ENCODE measurements around the gene TSTD2. TPM values are rescaled to one million over a fixed set of nuclear protein-coding genes. Genes with fewer than 3 reads are reported as not detected.

TSTD2 gene
- total RNA-seq, 1 donor, result 15.1 TPM

DNA sequence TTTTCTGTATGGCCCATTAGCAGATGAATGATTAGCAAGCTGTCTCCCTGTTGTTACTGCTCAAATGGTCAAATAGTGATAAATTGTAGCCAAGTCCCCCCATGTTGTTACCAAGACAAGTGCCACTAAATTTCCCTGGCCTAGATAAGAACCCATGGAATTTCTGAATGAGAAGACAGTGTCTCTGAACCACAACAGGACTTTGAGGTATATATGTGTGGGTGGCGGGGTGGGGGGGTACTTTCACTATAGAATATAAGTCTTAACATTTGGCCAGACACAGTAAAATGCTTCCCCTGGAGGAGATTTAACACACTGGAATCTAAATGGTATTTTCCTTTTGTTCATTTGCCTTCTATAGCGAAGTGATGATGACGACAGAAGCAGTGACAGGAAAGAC lies 35.3 kb upstream of the TSTD2 start:
- no peak overlapping the region for H3K4me3 ChIP-seq (ENCODE audit: low read depth, low read length)
- no peak for DNase-seq (ENCODE audit: low read depth)
- TF ChIP-seq CTCF (IDR thresholded peaks at IDR 0.05; ENCODE audit: insufficient read depth, low read depth, low read length), result no peak

DNA sequence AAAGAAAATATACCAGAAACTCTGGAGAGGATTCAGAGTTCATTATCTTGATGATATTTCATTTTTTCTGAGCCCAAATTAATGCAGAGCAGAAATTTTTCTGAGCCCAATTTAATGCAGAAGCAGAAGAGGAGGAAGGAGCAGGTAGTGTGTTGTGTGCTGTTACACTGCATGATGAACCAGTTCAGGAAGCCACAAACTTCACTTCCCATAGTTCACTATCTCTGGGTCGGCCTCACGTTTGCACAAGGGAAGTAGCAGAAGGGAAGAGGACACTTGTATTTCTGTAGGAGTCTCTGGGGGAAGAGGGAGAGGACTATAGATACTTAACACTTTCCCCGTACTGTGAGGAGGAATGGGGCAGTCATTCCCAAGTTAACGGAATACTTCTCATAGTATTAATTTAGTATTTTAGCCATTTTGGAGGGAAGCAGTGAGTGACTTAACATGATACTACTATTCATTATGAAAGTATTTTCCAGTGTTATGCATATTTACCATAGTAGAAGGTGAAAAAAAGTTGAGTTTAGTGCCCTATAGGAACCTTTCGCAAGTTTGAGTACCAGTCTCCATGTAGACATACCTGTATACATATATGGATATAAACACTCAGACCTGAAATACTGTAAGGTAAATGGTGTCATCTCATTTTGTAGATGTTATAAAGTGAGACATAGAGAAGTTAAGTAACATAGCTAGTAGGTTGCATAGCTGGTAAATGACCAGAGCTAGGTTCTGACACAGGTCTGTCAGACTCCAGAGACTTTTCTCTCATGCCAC lies 33.9 kb upstream of the TSTD2 start:
- no peak for DNase-seq (ENCODE audit: low read depth)
- H3K4me3 ChIP-seq (ENCODE audit: low read depth, low read length), result no peak overlapping the region
- TF ChIP-seq CTCF (IDR thresholded peaks at IDR 0.05; ENCODE audit: insufficient read depth, low read depth, low read length), result no peak

DNA sequence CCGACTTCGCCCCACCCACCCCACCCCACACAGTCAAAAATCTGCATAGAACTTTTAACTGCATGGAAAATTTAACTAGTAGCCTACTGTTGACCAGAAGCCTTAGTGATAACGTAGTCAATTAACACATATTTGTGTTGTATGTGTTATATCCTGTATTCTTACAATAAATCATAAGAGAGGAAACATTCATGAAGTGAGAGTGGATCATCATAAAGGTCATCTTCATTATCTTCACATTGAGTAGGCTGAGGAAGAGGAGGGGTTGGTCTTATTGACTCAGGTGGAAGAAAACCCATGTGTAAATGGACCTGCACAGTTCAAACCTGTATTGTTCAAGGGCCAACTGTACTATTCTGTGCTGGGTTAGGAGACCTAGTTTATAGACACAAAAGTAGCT lies 32.6 kb upstream of the TSTD2 start:
- no peak for DNase-seq (ENCODE audit: low read depth)
- H3K4me3 ChIP-seq (ENCODE audit: low read depth, low read length), result no peak overlapping the region
- TF ChIP-seq CTCF (IDR thresholded peaks at IDR 0.05; ENCODE audit: insufficient read depth, low read depth, low read length), result no peak

GRCh38 chr9:97660847-97661246 lies 27.7 kb upstream of the TSTD2 start:
- no peak for TF ChIP-seq CTCF (IDR thresholded peaks at IDR 0.05; ENCODE audit: insufficient read depth, low read depth, low read length)
- no peak overlapping the region for H3K4me3 ChIP-seq (ENCODE audit: low read depth, low read length)
- DNase-seq (ENCODE audit: low read depth), result peak; percentile 65

DNA sequence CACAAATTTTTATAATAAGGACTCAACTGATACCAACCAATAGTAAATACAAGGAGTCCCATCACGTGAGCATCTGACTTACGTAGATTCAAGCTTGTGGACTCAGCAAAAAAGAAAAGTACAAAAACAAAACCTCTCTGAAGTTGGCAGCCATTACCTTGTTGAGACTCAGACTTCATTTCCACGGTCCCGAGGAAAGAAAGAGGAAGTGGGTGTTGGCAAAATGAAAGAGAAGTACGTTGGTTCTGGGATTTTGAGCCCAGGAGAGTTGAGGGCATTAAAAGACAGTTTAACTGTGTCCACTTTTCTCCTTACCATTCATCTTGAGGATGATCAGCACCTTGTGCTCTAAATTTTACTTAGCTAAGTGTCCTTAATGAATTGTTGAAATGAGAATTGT lies 27.2 kb upstream of the TSTD2 start:
- no peak for DNase-seq (ENCODE audit: low read depth)
- H3K4me3 ChIP-seq (ENCODE audit: low read depth, low read length), result no peak overlapping the region
- no peak for TF ChIP-seq CTCF (IDR thresholded peaks at IDR 0.05; ENCODE audit: insufficient read depth, low read depth, low read length)

DNA sequence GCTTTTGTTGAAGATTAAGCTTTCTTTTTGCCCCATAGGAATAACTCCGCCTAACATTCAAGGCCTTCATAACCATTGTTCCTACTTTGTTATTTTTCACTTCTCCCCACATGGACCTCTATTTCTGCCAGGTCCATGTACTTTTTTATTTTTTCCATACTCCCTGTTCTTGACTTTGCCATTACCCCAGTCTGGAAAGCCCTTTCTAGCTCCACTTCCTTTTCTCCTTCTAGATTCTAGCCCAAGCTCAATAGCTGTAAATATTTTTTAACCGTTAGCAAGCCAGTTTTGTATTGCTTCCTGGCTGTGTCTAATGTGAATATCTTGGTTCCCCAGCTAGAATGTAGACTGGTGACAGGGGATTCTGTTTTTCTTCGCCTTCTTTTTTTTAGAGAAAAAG lies 26.6 kb upstream of the TSTD2 start:
- no peak for TF ChIP-seq CTCF (IDR thresholded peaks at IDR 0.05; ENCODE audit: insufficient read depth, low read depth, low read length)
- DNase-seq (ENCODE audit: low read depth), result no peak
- H3K4me3 ChIP-seq (ENCODE audit: low read depth, low read length), result no peak overlapping the region

GRCh38 chr9:97658707-97659106 lies 25.5 kb upstream of the TSTD2 start:
- no peak for TF ChIP-seq CTCF (IDR thresholded peaks at IDR 0.05; ENCODE audit: insufficient read depth, low read depth, low read length)
- no peak overlapping the region for H3K4me3 ChIP-seq (ENCODE audit: low read depth, low read length)
- DNase-seq (ENCODE audit: low read depth), result no peak

Data from fibroblast of villous mesenchyme (primary cell).